C4-2B (cell line): ENCODE measurements around the gene P2RX2.

Experiments used
- ZFX ChIP-seq: fragments of 450-650 bp; IDR thresholded peaks from 2 replicates; pipeline ENCODE4 v1.6.1; 2017
- TF ChIP-seq, protein P1 (sequence below): fragments of 450-650 bp; conservative IDR thresholded peaks from 2 replicates; pipeline ENCODE4 v1.5.1; 2017; ENCODE audit warnings: mild to moderate bottlenecking

GRCh38 chr12:132661972-132662371 lies 43.4 kb downstream of the P2RX2 start:
- TF ChIP-seq, protein P1, sequence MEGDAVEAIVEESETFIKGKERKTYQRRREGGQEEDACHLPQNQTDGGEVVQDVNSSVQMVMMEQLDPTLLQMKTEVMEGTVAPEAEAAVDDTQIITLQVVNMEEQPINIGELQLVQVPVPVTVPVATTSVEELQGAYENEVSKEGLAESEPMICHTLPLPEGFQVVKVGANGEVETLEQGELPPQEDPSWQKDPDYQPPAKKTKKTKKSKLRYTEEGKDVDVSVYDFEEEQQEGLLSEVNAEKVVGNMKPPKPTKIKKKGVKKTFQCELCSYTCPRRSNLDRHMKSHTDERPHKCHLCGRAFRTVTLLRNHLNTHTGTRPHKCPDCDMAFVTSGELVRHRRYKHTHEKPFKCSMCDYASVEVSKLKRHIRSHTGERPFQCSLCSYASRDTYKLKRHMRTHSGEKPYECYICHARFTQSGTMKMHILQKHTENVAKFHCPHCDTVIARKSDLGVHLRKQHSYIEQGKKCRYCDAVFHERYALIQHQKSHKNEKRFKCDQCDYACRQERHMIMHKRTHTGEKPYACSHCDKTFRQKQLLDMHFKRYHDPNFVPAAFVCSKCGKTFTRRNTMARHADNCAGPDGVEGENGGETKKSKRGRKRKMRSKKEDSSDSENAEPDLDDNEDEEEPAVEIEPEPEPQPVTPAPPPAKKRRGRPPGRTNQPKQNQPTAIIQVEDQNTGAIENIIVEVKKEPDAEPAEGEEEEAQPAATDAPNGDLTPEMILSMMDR, result no peak
- no peak for TF ChIP-seq ZFX
